CD4-positive, alpha-beta T cell (primary cell): Measurements from ENCODE around the gene LLGL1. TPM values are rescaled to one million over a fixed set of nuclear protein-coding genes. Genes with fewer than 3 reads are reported as not detected.

Source experiments
- ATAC-seq: fragments of 200-7000 bp; cut with Tn5 transposase; one replicate; pipeline ENCODE4 v1.10.0; 2022; ENCODE audit warnings: mild to moderate bottlenecking; ENCODE audit not compliant: poor library complexity
- CTCF ChIA-PET: fragments of 350-600 bp; sonication (Branson Sonifier 250); formaldehyde crosslinking; loops from one replicate; lab custom pipeline; 2021; ENCODE audit warnings: antibody characterized with exemption, inconsistent platforms; lab: Charles Lee
- POLR2A ChIA-PET: fragments of 350-600 bp; sonication (Branson Sonifier 250); formaldehyde crosslinking; loops from one replicate; lab custom pipeline; 2021; ENCODE audit warnings: antibody characterized with exemption, inconsistent platforms; lab: Charles Lee
- DNase-seq, 14 experiments: peaks; one replicate each; pipeline ENCODE4 v3.0.0-alpha.2; 2013 to 2020; ENCODE audit warnings: mixed read lengths in 2 of 14
- H3K27ac ChIP-seq, 2 donors: one replicate each; pipeline versions ENCODE4 v1.5.1 to v1.7.0; 2013; ENCODE audit warnings: low read length in 2 of 2, low read depth in 1 of 2, mild to moderate bottlenecking in 1 of 2
- H3K27me3 ChIP-seq, 2 experiments: 1 replicate in 1 of 2; 2 replicates in 1 of 2; pipeline versions ENCODE4 v1.6.1 to v1.7.0; 2013; ENCODE audit warnings: low read length in 2 of 2, control low read depth in 1 of 2, mild to moderate bottlenecking in 1 of 2, moderate library complexity in 1 of 2; ENCODE audit not compliant: insufficient read depth in 2 of 2, control insufficient read depth in 1 of 2
- H3K36me3 ChIP-seq: one replicate; pipeline ENCODE4 v1.6.1; 2013; ENCODE audit warnings: low read length, control low read depth; ENCODE audit not compliant: insufficient read depth
- H3K4me1 ChIP-seq: one replicate; pipeline ENCODE4 v1.6.1; 2013; ENCODE audit warnings: low read length, control low read depth; ENCODE audit not compliant: insufficient read depth
- H3K4me3 ChIP-seq: one replicate; pipeline ENCODE4 v1.5.1; 2013; ENCODE audit warnings: mild to moderate bottlenecking, low read length, moderate library complexity
- H3K9me3 ChIP-seq, 2 experiments: 1 replicate in 1 of 2; 2 replicates in 1 of 2; pipeline versions ENCODE4 v1.6.1 to v1.7.0; 2013; ENCODE audit warnings: low read length in 2 of 2, mild to moderate bottlenecking in 2 of 2, control low read depth in 1 of 2, moderate library complexity in 1 of 2; ENCODE audit not compliant: control insufficient read depth in 1 of 2, insufficient read depth in 1 of 2
- H3K27ac Mint-ChIP-seq: one replicate; pipeline ENCODE4 v1.8.0; 2020; ENCODE audit warnings: mixed read lengths
- H3K27me3 Mint-ChIP-seq: one replicate; pipeline ENCODE4 v1.8.0; 2021; ENCODE audit warnings: mixed read lengths
- H3K36me3 Mint-ChIP-seq: one replicate; pipeline ENCODE4 v1.8.0; 2021; ENCODE audit warnings: low read depth, mixed read lengths
- H3K4me1 Mint-ChIP-seq: one replicate; pipeline ENCODE4 v1.8.0; 2021; ENCODE audit warnings: low read depth, mixed read lengths
- H3K4me3 Mint-ChIP-seq: one replicate; pipeline ENCODE4 v1.8.0; 2020; ENCODE audit warnings: mild to moderate bottlenecking, mixed read lengths
- H3K9me3 Mint-ChIP-seq: one replicate; pipeline ENCODE4 v1.8.0; 2020; ENCODE audit warnings: mixed read lengths
- CTCF ChIP-seq: fragments of 200-600 bp; IDR thresholded peaks from one replicate; pipeline ENCODE4 v1.8.0; 2022; ENCODE audit warnings: antibody characterized with exemption, mild to moderate bottlenecking
- intact Hi-C, 2 experiments: fragments of 100-400 bp; cut with DNase I in 1 of 2; cut with micrococcal nuclease in 1 of 2; formaldehyde crosslinking; loops; one replicate each; pipeline versions ENCODE4 v1.15.1 to v1.9.0; 2023 to 2025; cut with DNase I, micrococcal nuclease
- total RNA-seq, 174 experiments: library from RNA in 2 of 174; stranded (reverse) in 2 of 174; gene quantifications; one replicate each; pipeline ENCODE4 v1.2.3 and lab custom pipeline; 2021 to 2026

The LLGL1 gene
- total RNA-seq, 2 experiments from 2014 or later: 10.8 to 11.6 TPM

DNA sequence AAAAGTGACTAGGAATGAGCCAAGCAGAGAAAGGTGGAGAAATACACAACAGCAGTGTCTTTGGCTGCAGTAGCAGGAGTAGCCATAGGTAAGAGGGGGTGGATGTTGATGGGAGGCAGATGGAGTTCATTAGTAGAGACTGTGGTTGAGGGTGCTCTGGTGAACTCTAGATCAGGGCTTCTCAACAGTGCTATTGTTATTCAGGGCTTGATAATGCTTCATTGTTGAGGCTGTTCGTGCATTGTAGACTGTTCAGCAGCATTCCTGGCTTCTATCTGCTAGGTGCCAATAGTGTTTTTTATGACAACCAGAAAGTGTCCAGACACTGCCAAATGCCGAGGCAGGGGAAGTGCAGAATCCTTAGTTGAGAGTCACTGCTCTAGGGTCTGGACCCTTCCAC, 38.2 kb upstream of the LLGL1 start:
- DNase-seq (no peak), ATAC-seq (no peak)
- no peaks in the 10 kb centered on the region for H3K9me3 ChIP-seq
- Mint-ChIP-seq H3K27ac (peak overlapping the region; percentile 97), H3K36me3 (peaks cover 70% of the 10 kb centered on the region), H3K4me1 (peaks cover 86% of the 10 kb centered on the region), H3K9me3 (no peaks in the 10 kb centered on the region), H3K4me3 (peak overlapping the region; percentile 98), H3K27me3 (no peaks in the 10 kb centered on the region)
- intact Hi-C loops: loop anchor here in 1 of 2 experiments (10.0 kb wide), 1 partner anchor 902 kb away; the partner anchor contains the start of gene COPS3
- ChIA-PET POLR2A (no interaction called here), CTCF (interaction anchor here (1.2 kb wide), 1 partner anchor 98 kb away, joined by 3 read pairs; no protein-coding TSS in a partner anchor)
- H3K27me3 ChIP-seq: no peaks in the 10 kb centered on the region
- H3K36me3 ChIP-seq: peaks cover 29% of the 10 kb centered on the region
- TF ChIP-seq CTCF: no peak
- no peak overlapping the region for H3K27ac ChIP-seq
- H3K4me3 ChIP-seq: peak overlapping the region; percentile 88
- H3K4me1 ChIP-seq: peaks cover 84% of the 10 kb centered on the region

- POLR2A ChIA-PET: interaction anchor here (0.9 kb wide), 1 partner anchor 37 kb away, joined by 4 read pairs; the partner anchor contains the start of gene LLGL1
- peaks cover 72% of the 10 kb centered on the region for H3K36me3 Mint-ChIP-seq
- peaks cover 81% of the 10 kb centered on the region for H3K4me1 Mint-ChIP-seq
- Histone ChIP-seq H3K9me3 (no peaks in the 10 kb centered on the region), H3K4me3 (peak overlapping the region; percentile 88), H3K27me3 (no peaks in the 10 kb centered on the region), H3K36me3 (peaks cover 29% of the 10 kb centered on the region), H3K27ac (no peak overlapping the region), H3K4me1 (peaks cover 80% of the 10 kb centered on the region)
- peak overlapping the region; percentile 98 for H3K4me3 Mint-ChIP-seq
- DNase-seq (peak in 1 of 14 experiments; percentile 7), ATAC-seq (no peak)
- H3K9me3 Mint-ChIP-seq: no peaks in the 10 kb centered on the region
- H3K27me3 Mint-ChIP-seq: no peaks in the 10 kb centered on the region
- CTCF ChIA-PET: interaction anchor here (0.8 kb wide), 1 partner anchor 30 kb away, joined by 3 read pairs; no protein-coding TSS in a partner anchor
- H3K27ac Mint-ChIP-seq: peak overlapping the region; percentile 97
- no peak for TF ChIP-seq CTCF
- intact Hi-C loops: loop anchor here in 1 of 2 experiments (10.0 kb wide), 1 partner anchor 903 kb away; the partner anchor contains the start of gene COPS3
Observed at GRCh38 chr17:18187821-18188761, 37.3 kb upstream of the LLGL1 start.

- no peak for TF ChIP-seq CTCF
- ATAC-seq: no peak
- Histone ChIP-seq H3K4me1 (peaks cover 84% of the 10 kb centered on the region), H3K4me3 (no peak overlapping the region), H3K9me3 (no peaks in the 10 kb centered on the region), H3K27me3 (no peaks in the 10 kb centered on the region), H3K27ac (no peak overlapping the region), H3K36me3 (peaks cover 43% of the 10 kb centered on the region)
- POLR2A ChIA-PET: interaction anchor here (0.6 kb wide), 1 partner anchor 33 kb away, joined by 3 read pairs; no protein-coding TSS in a partner anchor
- H3K4me1 Mint-ChIP-seq: peaks cover 85% of the 10 kb centered on the region
- H3K9me3 Mint-ChIP-seq: no peaks in the 10 kb centered on the region
- intact Hi-C loops: no loop called here
- H3K4me3 Mint-ChIP-seq: peak overlapping the region; percentile 54
- H3K27me3 Mint-ChIP-seq: no peaks in the 10 kb centered on the region
- DNase-seq: no peak
- CTCF ChIA-PET: interaction anchor here (1.4 kb wide), 1 partner anchor 26 kb away, joined by 3 read pairs; no protein-coding TSS in a partner anchor
- peaks cover 80% of the 10 kb centered on the region for H3K36me3 Mint-ChIP-seq
- peak overlapping the region; percentile 71 for H3K27ac Mint-ChIP-seq
Observed at GRCh38 chr17:18190628-18191235, 34.7 kb upstream of the LLGL1 start.
